Skeletal muscle satellite cell (primary cell): ENCODE results near the gene KCNE1. TPM values are rescaled to one million over a fixed set of nuclear protein-coding genes. Genes with fewer than 3 reads are reported as not detected.
"Not testable (repeated sequence)": the region's sequence is repeated elsewhere in the genome, so short reads cannot be mapped to it uniquely, and the experiment has no call there.

Experiments used
- H3K27me3 ChIP-seq: 2 replicates; pipeline ENCODE4 v1.7.0; 2013; ENCODE audit warnings: low read length; ENCODE audit not compliant: control insufficient read depth, insufficient read depth
- H3K36me3 ChIP-seq: 2 replicates; pipeline ENCODE4 v1.7.0; 2013; ENCODE audit warnings: mild to moderate bottlenecking, control low read depth, low read length; ENCODE audit not compliant: insufficient read depth
- H3K4me1 ChIP-seq: 2 replicates; pipeline ENCODE4 v1.7.0; 2013; ENCODE audit warnings: low read length; ENCODE audit not compliant: control insufficient read depth, insufficient read depth
- H3K4me2 ChIP-seq: 2 replicates; pipeline ENCODE4 v1.7.0; 2013; ENCODE audit warnings: mild to moderate bottlenecking, low read length
- H3K4me3 ChIP-seq: 2 replicates; pipeline ENCODE4 v1.7.0; 2013; ENCODE audit warnings: low read length
- H3K9ac ChIP-seq: 2 replicates; pipeline ENCODE4 v1.7.0; 2013; ENCODE audit warnings: mild to moderate bottlenecking, low read depth, low read length, moderate library complexity
- H3K9me3 ChIP-seq: replicated peaks from 2 replicates; pipeline ENCODE4 v1.7.0; 2013; ENCODE audit warnings: mild to moderate bottlenecking, control low read depth, low read length
- small RNA-seq: library from RNA; depleted of rRNA; stranded (forward); fragments of <200 nt; gene quantifications from one replicate; pipeline ENCODE3, GENCODE V24; 2012

The KCNE1 gene

GRCh38 chr21:34406102-34406501, 105.9 kb downstream of the KCNE1 start:
- H3K4me3 ChIP-seq, H3K27me3 ChIP-seq, H3K4me1 ChIP-seq, H3K9me3 ChIP-seq, H3K36me3 ChIP-seq, H3K9ac ChIP-seq, H3K4me2 ChIP-seq: not testable (repeated sequence)

GRCh38 chr21:34405686-34406085, 106.3 kb downstream of the KCNE1 start:
- H3K4me2 ChIP-seq = not testable (repeated sequence)

GRCh38 chr21:34404742-34405141, 107.3 kb downstream of the KCNE1 start:
- H3K9me3 ChIP-seq, H3K4me3 ChIP-seq: not testable (repeated sequence)

More at GRCh38 chr21:34405686-34406085, 106.3 kb downstream of the KCNE1 start:
- H3K4me3 ChIP-seq, H3K27me3 ChIP-seq, H3K9ac ChIP-seq, H3K36me3 ChIP-seq, H3K4me1 ChIP-seq, H3K9me3 ChIP-seq: not testable (repeated sequence)

GRCh38 chr21:34400522-34400921, 111.5 kb downstream of the KCNE1 start:
- H3K4me1 ChIP-seq, H3K9me3 ChIP-seq, H3K36me3 ChIP-seq, H3K4me3 ChIP-seq, H3K4me2 ChIP-seq, H3K27me3 ChIP-seq, H3K9ac ChIP-seq: not testable (repeated sequence)

More at GRCh38 chr21:34404742-34405141, 107.3 kb downstream of the KCNE1 start:
- H3K9ac ChIP-seq, H3K36me3 ChIP-seq, H3K4me1 ChIP-seq, H3K27me3 ChIP-seq, H3K4me2 ChIP-seq: not testable (repeated sequence)

Small RNA genes within 50 kb of the gene (small RNA-seq; reads per million reads assigned to genes)
- not detected for gene RF00614
